NCI-H187 treated with DMSO at 0.1 percent for 48 hours (cell line): ENCODE results near the gene TPSAB1.

Experiments
- DNase-seq: peaks from one replicate; lab custom pipeline; 2025; lab: John Stamatoyannopoulos, UW

Gene TPSAB1

GRCh38 chr16:1285669-1286512 lies 45.4 kb downstream of the TPSAB1 start:
- no peak for DNase-seq

- DNase-seq = no peak
Observed at GRCh38 chr16:1286513-1287094, 46.1 kb downstream of the TPSAB1 start.

- DNase-seq = no peak
Observed at GRCh38 chr16:1287982-1288670, 47.6 kb downstream of the TPSAB1 start.

- DNase-seq = no peak
Observed at GRCh38 chr16:1288813-1289476, 48.4 kb downstream of the TPSAB1 start.

GRCh38 chr16:1289477-1289866 lies 49.0 kb downstream of the TPSAB1 start:
- no peak for DNase-seq

- DNase-seq = no peak
Observed at GRCh38 chr16:1290063-1290501, 49.6 kb downstream of the TPSAB1 start.

- DNase-seq = peak; percentile 73
Observed at GRCh38 chr16:1290860-1291575, 50.5 kb downstream of the TPSAB1 start.

- DNase-seq = no peak
Observed at GRCh38 chr16:1291576-1291974, 51.1 kb downstream of the TPSAB1 start.
